Measurements from ENCODE around the gene SDR9C7.
"Not testable (repeated sequence)": the region's sequence is repeated elsewhere in the genome, so short reads cannot be mapped to it uniquely, and the experiment has no call there.

The SDR9C7 gene

DNA sequence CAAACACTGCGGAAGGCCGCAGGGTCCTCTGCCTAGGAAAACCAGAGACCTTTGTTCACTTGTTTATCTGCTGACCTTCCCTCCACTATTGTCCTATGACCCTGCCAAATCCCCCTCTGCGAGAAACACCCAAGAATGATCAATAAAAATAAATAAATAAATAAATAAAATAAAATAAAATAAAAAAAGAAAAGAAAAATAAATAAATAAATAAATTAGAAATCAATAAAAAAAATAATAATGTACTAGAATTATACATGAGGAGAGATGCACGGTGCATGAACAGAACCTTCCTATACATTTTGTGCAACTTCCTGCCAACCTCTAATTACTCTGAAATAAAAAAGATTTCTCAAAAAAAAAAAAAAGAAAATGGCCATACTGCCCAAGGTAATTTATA is 30.9 kb upstream of the SDR9C7 start:
- H3K9me3 ChIP-seq (ENCODE audit: control insufficient read depth, low read length); H3K4me3 ChIP-seq (ENCODE audit: low read length); H3K4me1 ChIP-seq (ENCODE audit: control insufficient read depth, insufficient read depth, low read length); DNase-seq (ENCODE audit: low read depth); H3K36me3 ChIP-seq (ENCODE audit: control insufficient read depth, insufficient read depth, low read length, severe bottlenecking); H3K27me3 ChIP-seq (replicated peaks; ENCODE audit: control insufficient read depth, insufficient read depth, low read length); H3K9ac ChIP-seq (ENCODE audit: low read length): not testable (repeated sequence)

DNA sequence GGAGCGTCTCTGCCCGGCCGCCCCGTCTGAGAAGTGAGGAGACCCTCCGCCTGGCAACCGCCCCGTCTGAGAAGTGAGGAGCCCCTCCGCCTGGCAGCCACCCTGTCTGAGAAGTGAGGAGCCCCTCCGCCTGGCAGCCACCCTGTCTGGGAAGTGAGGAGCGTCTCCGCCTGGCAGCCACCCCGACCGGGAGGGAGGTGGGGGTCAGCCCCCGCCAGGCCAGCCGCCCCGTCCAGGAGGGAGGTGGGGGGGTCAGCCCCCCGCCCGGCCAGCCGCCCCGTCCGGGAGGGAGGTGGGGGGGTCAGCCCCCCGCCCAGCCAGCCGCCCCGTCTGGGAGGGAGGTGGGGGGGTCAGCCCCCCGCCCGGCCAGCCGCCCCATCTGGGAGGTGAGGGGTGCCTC is 29.3 kb upstream of the SDR9C7 start:
- not testable (repeated sequence) for H3K4me3 ChIP-seq (ENCODE audit: low read length); DNase-seq (ENCODE audit: low read depth); H3K9ac ChIP-seq (ENCODE audit: low read length); H3K36me3 ChIP-seq (ENCODE audit: control insufficient read depth, insufficient read depth, low read length, severe bottlenecking); H3K27me3 ChIP-seq (replicated peaks; ENCODE audit: control insufficient read depth, insufficient read depth, low read length); H3K9me3 ChIP-seq (ENCODE audit: control insufficient read depth, low read length); H3K4me1 ChIP-seq (ENCODE audit: control insufficient read depth, insufficient read depth, low read length)

DNA sequence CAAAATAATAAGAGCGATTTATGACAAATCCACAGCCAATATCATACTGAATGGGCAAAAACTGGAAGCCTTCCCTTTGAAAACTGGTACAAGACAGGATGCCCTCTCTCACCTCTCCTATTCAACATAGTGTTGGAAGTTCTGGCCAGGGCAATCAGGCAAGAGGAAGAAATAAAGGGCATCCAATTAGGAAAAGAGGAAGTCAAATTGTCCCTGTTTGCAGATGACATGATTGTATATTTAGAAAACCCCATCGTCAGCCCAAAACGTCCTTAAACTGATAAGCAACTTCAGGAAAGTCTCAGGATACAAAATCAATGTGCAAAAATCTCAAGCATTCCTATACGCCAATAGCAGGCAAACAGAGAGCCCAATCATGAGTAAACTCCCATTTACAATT is 28.0 kb upstream of the SDR9C7 start:
- not testable (repeated sequence) for H3K4me3 ChIP-seq (ENCODE audit: low read length); H3K4me1 ChIP-seq (ENCODE audit: control insufficient read depth, insufficient read depth, low read length)

DNA sequence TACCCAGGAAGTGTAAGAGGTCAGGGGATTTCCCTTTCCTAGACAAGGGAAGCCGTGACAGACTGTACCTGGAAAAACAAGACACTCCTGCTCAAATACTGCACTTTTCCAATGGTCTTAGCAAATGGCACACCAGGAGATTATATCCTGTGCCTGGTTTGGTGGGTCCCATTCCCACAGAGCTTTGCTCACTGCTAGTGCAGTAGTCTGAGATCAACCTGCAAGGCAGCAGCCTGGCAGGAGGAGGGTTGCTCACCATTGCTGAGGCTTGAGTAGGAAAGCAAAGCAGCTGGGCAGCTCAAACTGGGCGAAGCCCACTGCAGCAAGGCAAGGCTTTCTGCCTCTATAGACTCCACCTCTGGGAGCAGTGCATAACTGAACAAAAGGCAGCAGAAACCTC is 24.2 kb upstream of the SDR9C7 start:
- Histone ChIP-seq H3K27me3 (replicated peaks; ENCODE audit: control insufficient read depth, insufficient read depth, low read length) (peaks cover 31% of the 10 kb centered on the region), H3K36me3 (ENCODE audit: control insufficient read depth, insufficient read depth, low read length, severe bottlenecking) (no peaks in the 10 kb centered on the region), H3K4me1 (ENCODE audit: control insufficient read depth, insufficient read depth, low read length) (peaks cover 6% of the 10 kb centered on the region), H3K4me3 (ENCODE audit: low read length) (no peak overlapping the region), H3K9me3 (ENCODE audit: control insufficient read depth, low read length) (peaks cover 13% of the 10 kb centered on the region), H3K9ac (ENCODE audit: low read length) (no peak overlapping the region)
- no peak for DNase-seq (ENCODE audit: low read depth)

More for the DNA sequence above, 28.0 kb upstream of the SDR9C7 start:
- H3K36me3 ChIP-seq (ENCODE audit: control insufficient read depth, insufficient read depth, low read length, severe bottlenecking); H3K9ac ChIP-seq (ENCODE audit: low read length); DNase-seq (ENCODE audit: low read depth): not testable (repeated sequence)
- H3K27me3 ChIP-seq (replicated peaks; ENCODE audit: control insufficient read depth, insufficient read depth, low read length), result peaks cover 16% of the 10 kb centered on the region
- peaks cover 13% of the 10 kb centered on the region for H3K9me3 ChIP-seq (ENCODE audit: control insufficient read depth, low read length)

DNA sequence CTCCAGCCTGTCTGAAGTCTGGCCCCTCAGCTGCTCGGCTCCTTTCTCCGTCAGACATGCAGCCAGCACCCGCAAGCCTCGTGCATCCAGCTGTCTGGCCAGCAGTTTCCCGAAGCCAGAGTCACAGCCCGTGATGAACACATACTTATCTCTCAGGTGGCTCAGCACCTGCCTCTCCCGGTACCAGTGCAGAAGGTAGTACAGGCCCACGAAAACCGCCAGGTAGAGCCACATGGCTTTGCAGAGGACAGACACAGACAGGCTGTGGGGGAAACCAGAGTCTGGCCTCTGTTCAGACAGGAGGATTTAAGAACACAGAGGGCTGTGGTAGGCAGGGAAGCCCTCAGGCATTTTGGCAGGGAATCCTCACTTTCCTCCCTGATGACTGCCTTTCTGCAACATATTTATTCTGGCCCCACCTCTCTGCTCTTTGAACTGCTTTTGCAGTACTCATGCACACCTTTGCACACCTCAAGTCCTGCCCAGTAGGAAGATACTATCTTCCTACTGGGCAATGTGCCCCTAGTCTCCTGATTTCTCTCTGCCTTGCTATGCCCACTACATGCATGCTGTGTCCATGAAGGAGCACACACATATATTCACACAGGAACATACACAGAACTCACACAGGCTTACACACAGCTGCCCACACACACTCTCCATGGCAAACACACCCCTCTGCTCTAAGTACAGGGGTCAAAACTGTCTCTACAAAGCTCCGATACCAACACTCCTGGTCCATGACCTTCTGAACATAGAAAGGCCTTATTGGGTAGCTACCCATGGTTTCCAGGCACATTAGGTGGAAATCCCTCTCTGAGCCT is 23.2 kb upstream of the SDR9C7 start, which contains the start of gene RDH16:
RDH16 (minus strand) TSS at position 380 of the 824 bp plus-strand sequence; CDS start at position 234, 146 bp downstream.
- no peak within 1 kb of the TSS for H3K4me3 ChIP-seq (ENCODE audit: low read length)
- H3K36me3 ChIP-seq (ENCODE audit: control insufficient read depth, insufficient read depth, low read length, severe bottlenecking), result no peaks in the 10 kb centered on the region
- peaks cover 13% of the 10 kb centered on the region for H3K9me3 ChIP-seq (ENCODE audit: control insufficient read depth, low read length)
- no peak within 1 kb of the TSS for H3K9ac ChIP-seq (ENCODE audit: low read length)
- H3K4me1 ChIP-seq (ENCODE audit: control insufficient read depth, insufficient read depth, low read length), result peaks cover 6% of the 10 kb centered on the region
- no peak for DNase-seq (ENCODE audit: low read depth)
- peaks cover 41% of the 10 kb centered on the region for H3K27me3 ChIP-seq (replicated peaks; ENCODE audit: control insufficient read depth, insufficient read depth, low read length)

DNA sequence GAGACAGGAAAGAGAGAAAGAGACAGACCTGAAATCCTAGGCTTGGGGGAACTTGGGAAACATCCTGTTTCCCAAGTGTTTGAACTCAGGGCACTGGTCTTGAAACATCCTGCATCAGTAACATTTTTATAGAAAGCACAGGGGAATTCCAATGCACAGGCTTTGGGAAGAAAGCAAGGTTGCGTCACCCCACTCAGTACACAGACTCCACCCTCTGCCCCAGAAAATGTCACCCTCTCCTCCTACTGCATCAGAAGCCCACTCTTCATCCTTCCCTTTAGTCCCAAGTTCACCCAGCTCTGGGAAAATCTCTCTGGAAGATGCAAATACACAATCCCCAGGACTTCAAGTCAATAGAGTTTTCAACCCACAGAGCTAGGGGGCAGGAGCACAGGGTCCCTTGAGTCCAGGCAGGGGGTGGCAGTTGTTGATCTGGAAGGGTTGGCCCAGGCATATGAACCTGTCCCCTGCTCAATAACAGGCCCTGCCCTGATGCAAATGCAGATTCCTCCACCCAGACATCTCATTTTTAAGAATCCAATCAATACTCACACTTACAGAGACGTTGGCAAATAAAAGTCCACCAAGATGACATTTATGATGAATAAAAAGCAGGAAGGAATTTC is 21.5 kb upstream of the SDR9C7 start:
- H3K9ac ChIP-seq (ENCODE audit: low read length), result no peak overlapping the region
- H3K4me1 ChIP-seq (ENCODE audit: control insufficient read depth, insufficient read depth, low read length), result peaks cover 6% of the 10 kb centered on the region
- peaks cover 54% of the 10 kb centered on the region for H3K27me3 ChIP-seq (replicated peaks; ENCODE audit: control insufficient read depth, insufficient read depth, low read length)
- DNase-seq (ENCODE audit: low read depth), result peak; percentile 54
- H3K9me3 ChIP-seq (ENCODE audit: control insufficient read depth, low read length), result peaks cover 13% of the 10 kb centered on the region
- H3K4me3 ChIP-seq (ENCODE audit: low read length), result no peak overlapping the region
- H3K36me3 ChIP-seq (ENCODE audit: control insufficient read depth, insufficient read depth, low read length, severe bottlenecking), result no peaks in the 10 kb centered on the region

DNA sequence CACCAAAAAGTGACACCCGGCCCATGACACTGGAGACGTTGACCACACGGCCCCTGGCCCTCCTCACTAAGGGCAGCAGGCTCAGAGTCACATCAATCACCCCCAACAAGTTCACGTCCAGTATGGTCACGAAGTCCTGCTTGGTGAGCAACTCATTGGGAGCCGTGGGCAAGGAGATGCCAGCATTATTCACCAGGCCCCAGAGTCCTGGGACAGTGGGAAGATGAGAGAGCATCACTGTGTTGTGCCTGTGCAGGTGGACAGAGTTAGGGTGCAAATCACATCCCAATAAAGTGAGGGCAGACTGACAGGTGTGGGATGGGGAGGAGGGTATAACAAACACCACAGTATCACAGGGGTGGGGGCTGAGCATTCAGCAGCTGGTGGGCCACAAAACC is 20.7 kb upstream of the SDR9C7 start:
- Histone ChIP-seq H3K9me3 (ENCODE audit: control insufficient read depth, low read length) (peaks cover 13% of the 10 kb centered on the region), H3K36me3 (ENCODE audit: control insufficient read depth, insufficient read depth, low read length, severe bottlenecking) (no peaks in the 10 kb centered on the region), H3K4me3 (ENCODE audit: low read length) (no peak overlapping the region), H3K9ac (ENCODE audit: low read length) (no peak overlapping the region), H3K4me1 (ENCODE audit: control insufficient read depth, insufficient read depth, low read length) (peaks cover 8% of the 10 kb centered on the region), H3K27me3 (replicated peaks; ENCODE audit: control insufficient read depth, insufficient read depth, low read length) (peaks cover 54% of the 10 kb centered on the region)
- DNase-seq (ENCODE audit: low read depth), result no peak

DNA sequence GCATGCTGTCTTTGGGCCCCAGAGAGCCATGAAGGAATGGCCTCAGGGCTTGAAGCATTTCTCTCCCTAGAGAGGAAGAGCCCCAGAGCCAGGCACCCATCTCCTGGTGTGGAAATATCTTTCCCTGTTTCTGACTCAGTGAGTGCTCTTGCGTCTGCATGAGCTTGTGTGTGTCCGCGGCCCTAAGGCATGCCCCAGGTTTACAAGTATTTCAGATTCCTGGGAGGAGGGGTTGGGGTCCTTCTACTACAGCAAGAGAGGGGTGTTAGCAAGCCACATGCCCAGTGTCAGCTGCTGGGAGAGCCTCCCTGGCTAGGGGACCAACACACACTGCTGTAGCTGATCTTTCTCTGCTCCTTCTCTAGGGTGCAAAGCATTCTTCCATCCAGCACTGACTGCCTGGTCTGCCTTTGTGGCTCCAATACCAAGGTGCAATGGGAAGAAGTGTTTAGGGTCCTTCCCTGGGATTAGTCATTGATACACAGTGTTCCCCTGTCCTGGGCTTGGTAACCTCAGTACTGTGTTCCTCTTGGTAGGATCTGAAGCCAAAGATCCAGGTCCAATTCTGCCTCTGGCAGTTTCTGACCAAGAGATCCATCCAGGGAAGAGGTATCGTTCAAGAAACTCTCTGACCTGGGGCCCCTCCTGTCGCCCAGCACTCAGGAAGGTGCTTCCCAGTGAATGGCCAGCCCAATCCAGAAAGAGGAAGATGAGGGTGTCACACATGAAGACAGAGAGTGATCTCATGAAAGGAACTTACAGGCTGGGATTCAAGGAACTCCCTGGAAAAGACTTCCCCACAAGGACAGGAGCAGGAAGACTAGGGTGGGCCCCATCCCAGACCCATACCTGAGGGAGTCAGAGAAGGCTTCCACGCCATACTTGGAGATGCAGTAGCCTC is 20.1 kb upstream of the SDR9C7 start:
- Histone ChIP-seq H3K9me3 (ENCODE audit: control insufficient read depth, low read length) (peaks cover 13% of the 10 kb centered on the region), H3K4me3 (ENCODE audit: low read length) (no peak overlapping the region), H3K27me3 (replicated peaks; ENCODE audit: control insufficient read depth, insufficient read depth, low read length) (peaks cover 54% of the 10 kb centered on the region), H3K9ac (ENCODE audit: low read length) (no peak overlapping the region), H3K36me3 (ENCODE audit: control insufficient read depth, insufficient read depth, low read length, severe bottlenecking) (no peaks in the 10 kb centered on the region), H3K4me1 (ENCODE audit: control insufficient read depth, insufficient read depth, low read length) (peaks cover 8% of the 10 kb centered on the region)
- no peak for DNase-seq (ENCODE audit: low read depth)

DNA sequence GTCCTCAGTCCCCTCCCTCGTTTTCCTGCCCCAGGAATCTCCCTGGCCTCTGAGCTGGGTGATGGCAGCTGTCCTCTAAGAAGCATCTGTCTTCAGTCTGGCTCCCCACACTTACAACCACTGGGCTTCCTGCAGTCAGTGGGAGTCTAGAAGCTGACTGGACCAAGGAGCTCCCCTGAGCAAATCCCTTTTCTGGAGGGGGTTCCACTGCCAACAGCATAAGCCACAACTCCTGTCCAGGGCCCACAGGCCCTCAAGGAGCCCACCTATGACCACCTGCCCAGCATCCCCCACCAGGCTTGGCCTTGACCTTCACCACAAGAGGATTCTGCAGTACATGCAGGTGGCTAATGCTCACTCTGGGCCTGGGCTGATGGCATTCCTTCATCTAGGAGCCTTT is 19.1 kb upstream of the SDR9C7 start:
- H3K36me3 ChIP-seq (ENCODE audit: control insufficient read depth, insufficient read depth, low read length, severe bottlenecking), result no peaks in the 10 kb centered on the region
- H3K27me3 ChIP-seq (replicated peaks; ENCODE audit: control insufficient read depth, insufficient read depth, low read length), result peaks cover 48% of the 10 kb centered on the region
- H3K9me3 ChIP-seq (ENCODE audit: control insufficient read depth, low read length), result peaks cover 8% of the 10 kb centered on the region
- no peak for DNase-seq (ENCODE audit: low read depth)
- H3K4me1 ChIP-seq (ENCODE audit: control insufficient read depth, insufficient read depth, low read length), result peaks cover 8% of the 10 kb centered on the region
- no peak overlapping the region for H3K9ac ChIP-seq (ENCODE audit: low read length)
- no peak overlapping the region for H3K4me3 ChIP-seq (ENCODE audit: low read length)

DNA sequence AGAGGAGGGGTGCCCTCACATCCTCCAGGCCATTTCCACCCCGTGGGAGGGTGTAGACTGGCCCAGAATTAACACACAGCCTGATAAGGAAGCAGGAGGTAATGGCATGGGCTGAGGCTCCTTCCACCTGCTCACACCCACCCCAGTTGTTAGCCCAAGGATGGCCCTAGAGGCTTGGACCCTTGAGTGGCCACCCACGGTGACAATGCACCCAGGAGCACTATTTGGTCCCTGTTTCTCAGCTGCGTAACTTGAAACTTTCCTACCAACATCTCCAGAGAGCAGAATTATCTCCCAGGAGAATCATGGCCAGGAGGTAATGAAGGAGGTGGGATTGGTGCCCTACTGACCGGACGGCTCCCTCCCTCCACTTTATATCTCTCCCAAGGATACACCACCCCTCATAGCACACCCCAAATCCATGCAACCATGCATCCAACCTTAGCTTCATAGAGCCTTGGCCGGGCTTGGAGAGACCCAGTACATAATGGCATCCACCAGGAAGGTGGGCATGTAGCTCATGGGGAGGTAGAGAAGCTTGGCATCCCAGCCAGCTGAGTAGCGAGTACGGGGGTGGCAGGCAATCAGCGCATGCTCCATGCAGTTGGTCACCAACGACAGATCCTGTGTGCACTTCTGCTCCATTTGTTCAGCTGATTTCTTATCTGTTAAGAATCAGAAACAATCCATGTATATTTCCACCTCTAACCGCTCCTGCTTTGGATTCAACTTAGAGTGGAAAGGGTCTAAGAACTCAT is 17.6 kb upstream of the SDR9C7 start:
- Histone ChIP-seq H3K27me3 (replicated peaks; ENCODE audit: control insufficient read depth, insufficient read depth, low read length) (peaks cover 35% of the 10 kb centered on the region), H3K9ac (ENCODE audit: low read length) (no peak overlapping the region), H3K9me3 (ENCODE audit: control insufficient read depth, low read length) (no peaks in the 10 kb centered on the region), H3K4me1 (ENCODE audit: control insufficient read depth, insufficient read depth, low read length) (peaks cover 8% of the 10 kb centered on the region), H3K36me3 (ENCODE audit: control insufficient read depth, insufficient read depth, low read length, severe bottlenecking) (no peaks in the 10 kb centered on the region), H3K4me3 (ENCODE audit: low read length) (no peak overlapping the region)
- no peak for DNase-seq (ENCODE audit: low read depth)
